ENCODE data around the gene BMP6.
"Not testable (repeated sequence)": the region's sequence is repeated elsewhere in the genome, so short reads cannot be mapped to it uniquely, and the experiment has no call there.

Gene BMP6

GRCh38 chr6:7886132-7886531 lies 160.2 kb downstream of the BMP6 start:
- DNase-seq (ENCODE audit: low spot score), result no peak

- DNase-seq (ENCODE audit: low spot score), result no peak
Observed at GRCh38 chr6:7887278-7887991, 161.5 kb downstream of the BMP6 start.

- DNase-seq (ENCODE audit: low spot score), result no peak
Observed at GRCh38 chr6:7888587-7889357, 162.9 kb downstream of the BMP6 start.

GRCh38 chr6:7891078-7891872 lies 165.4 kb downstream of the BMP6 start:
- no peak for DNase-seq (ENCODE audit: low spot score)

GRCh38 chr6:7892367-7892766 lies 166.5 kb downstream of the BMP6 start:
- DNase-seq (ENCODE audit: low spot score), result not testable (repeated sequence)

- DNase-seq (ENCODE audit: low spot score), result no peak
Observed at GRCh38 chr6:7893342-7893741, 167.4 kb downstream of the BMP6 start.

- no peak for DNase-seq (ENCODE audit: low spot score)
Observed at GRCh38 chr6:7894262-7895124, 168.6 kb downstream of the BMP6 start.

- peak; percentile 20 for DNase-seq (ENCODE audit: low spot score)
Observed at GRCh38 chr6:7895125-7895423, 169.2 kb downstream of the BMP6 start.

GRCh38 chr6:7896465-7896987 lies 170.6 kb downstream of the BMP6 start:
- DNase-seq (ENCODE audit: low spot score), result no peak

- DNase-seq (ENCODE audit: low spot score), result no peak
Observed at GRCh38 chr6:7897461-7898192, 171.7 kb downstream of the BMP6 start.

- DNase-seq (ENCODE audit: low spot score), result not testable (repeated sequence)
Observed at GRCh38 chr6:7898193-7898586, 172.3 kb downstream of the BMP6 start.

- no peak for DNase-seq (ENCODE audit: low spot score)
Observed at GRCh38 chr6:7899101-7899888, 173.4 kb downstream of the BMP6 start.

GRCh38 chr6:7899889-7900213 lies 174.0 kb downstream of the BMP6 start:
- no peak for DNase-seq (ENCODE audit: low spot score)

- DNase-seq (ENCODE audit: low spot score), result no peak
Observed at GRCh38 chr6:7900621-7901020, 174.7 kb downstream of the BMP6 start.

GRCh38 chr6:7901056-7901455 lies 175.2 kb downstream of the BMP6 start:
- DNase-seq (ENCODE audit: low spot score), result no peak

- no peak for DNase-seq (ENCODE audit: low spot score)
Observed at GRCh38 chr6:7901780-7902179, 175.9 kb downstream of the BMP6 start.

GRCh38 chr6:7902221-7902620 lies 176.3 kb downstream of the BMP6 start:
- no peak for DNase-seq (ENCODE audit: low spot score)

- no peak for DNase-seq (ENCODE audit: low spot score)
Observed at GRCh38 chr6:7902867-7903266, 177.0 kb downstream of the BMP6 start.

GRCh38 chr6:7903673-7904072 lies 177.8 kb downstream of the BMP6 start:
- no peak for DNase-seq (ENCODE audit: low spot score)

- no peak for DNase-seq (ENCODE audit: low spot score)
Observed at GRCh38 chr6:7904654-7905319, 178.9 kb downstream of the BMP6 start.
